GM23338 (cell line): ENCODE results near the gene UBE2E2. TPM values are rescaled to one million over a fixed set of nuclear protein-coding genes. Genes with fewer than 3 reads are reported as not detected.

Source experiments
- ATAC-seq: fragments of 200-7000 bp; cut with Tn5 transposase; 3 replicates; pipeline ENCODE4 v1.9.1; 2020
- DNase-seq: peaks from one replicate; pipeline ENCODE4 v3.0.0-alpha.2; 2015; ENCODE audit warnings: low spot score
- H2AFZ ChIP-seq: fragments of 200-600 bp; sonication (generic); 2 replicates; pipeline ENCODE4 v1.8.0; 2016; ENCODE audit warnings: antibody characterized with exemption, mild to moderate bottlenecking, moderate library complexity
- H3F3A ChIP-seq: fragments of 200-600 bp; sonication (generic); replicated peaks from 2 replicates; pipeline ENCODE4 v1.8.0; 2017; ENCODE audit warnings: antibody characterized with exemption, mixed run types, low read depth
- H3K27ac ChIP-seq: fragments of 200-600 bp; sonication (generic); 2 replicates; pipeline ENCODE4 v1.6.1; 2016; ENCODE audit warnings: low read depth
- H3K27me3 ChIP-seq: fragments of 200-600 bp; sonication (generic); 2 replicates; pipeline ENCODE4 v1.8.0; 2016; ENCODE audit warnings: mild to moderate bottlenecking, mixed run types, moderate library complexity; ENCODE audit not compliant: insufficient read depth
- H3K36me3 ChIP-seq: fragments of 200-600 bp; sonication (generic); 2 replicates; pipeline ENCODE4 v1.8.0; 2016; ENCODE audit warnings: mild to moderate bottlenecking; ENCODE audit not compliant: insufficient read depth
- H3K4me1 ChIP-seq: fragments of 200-600 bp; sonication (generic); 2 replicates; pipeline ENCODE4 v1.8.0; 2016; ENCODE audit warnings: mild to moderate bottlenecking, moderate library complexity; ENCODE audit not compliant: insufficient read depth
- H3K4me2 ChIP-seq: fragments of 200-600 bp; sonication (generic); 2 replicates; pipeline ENCODE4 v1.7.1; 2017; ENCODE audit warnings: mixed run types
- H3K4me3 ChIP-seq: fragments of 200-600 bp; sonication (generic); 2 replicates; pipeline ENCODE4 v1.6.1; 2016; ENCODE audit warnings: mixed run types
- H3K79me2 ChIP-seq: fragments of 200-600 bp; sonication (generic); replicated peaks from 2 replicates; pipeline ENCODE4 v1.8.0; 2017; ENCODE audit warnings: mild to moderate bottlenecking; ENCODE audit not compliant: insufficient read depth
- H3K9me2 ChIP-seq: fragments of 200-600 bp; sonication (generic); 2 replicates; pipeline ENCODE4 v1.8.0; 2017; ENCODE audit not compliant: insufficient read depth
- H4K20me1 ChIP-seq: fragments of 200-600 bp; sonication (generic); replicated peaks from 2 replicates; pipeline ENCODE4 v1.8.0; 2017; ENCODE audit warnings: mild to moderate bottlenecking; ENCODE audit not compliant: insufficient read depth
- H3K27ac Mint-ChIP-seq: 2 replicates; pipeline ENCODE4 v1.8.0; 2020; ENCODE audit warnings: inconsistent platforms, mild to moderate bottlenecking, moderate library complexity, mixed read lengths
- H3K27me3 Mint-ChIP-seq: 3 replicates; pipeline ENCODE4 v1.8.0; 2022; ENCODE audit warnings: low read depth, mild to moderate bottlenecking, moderate library complexity, mixed read lengths, inconsistent platforms; ENCODE audit not compliant: insufficient read depth, poor library complexity
- H3K36me3 Mint-ChIP-seq: 3 replicates; pipeline ENCODE4 v1.8.0; 2021; ENCODE audit warnings: low read depth, mild to moderate bottlenecking, inconsistent platforms, moderate library complexity, mixed read lengths
- H3K4me1 Mint-ChIP-seq: 3 replicates; pipeline ENCODE4 v1.8.0; 2020; ENCODE audit warnings: mild to moderate bottlenecking, inconsistent platforms, mixed read lengths
- H3K4me3 Mint-ChIP-seq: 3 replicates; pipeline ENCODE4 v1.8.0; 2021; ENCODE audit warnings: moderate library complexity, mild to moderate bottlenecking, inconsistent platforms, mixed read lengths
- H3K9me3 Mint-ChIP-seq: 3 replicates; pipeline ENCODE4 v1.8.0; 2020; ENCODE audit warnings: moderate library complexity, mild to moderate bottlenecking, inconsistent platforms, mixed read lengths
- CTCF ChIP-seq, 2 experiments: fragments of 200-600 bp in 1 of 2; sonication (generic) in 1 of 2; conservative IDR thresholded peaks; 2 replicates each; pipeline versions ENCODE4 v1.5.1 to v1.6.1; 2016 to 2017; ENCODE audit warnings: antibody characterized with exemption in 2 of 2, low read depth in 2 of 2, mild to moderate bottlenecking in 2 of 2, moderate library complexity in 1 of 2
- ETS1 ChIP-seq: IDR thresholded peaks from 2 replicates; pipeline ENCODE4 v1.6.1; 2016; ENCODE audit warnings: antibody characterized with exemption
- EZH2 ChIP-seq: fragments of 200-600 bp; sonication (generic); IDR thresholded peaks from one replicate; pipeline ENCODE4 v1.8.0; 2017; ENCODE audit warnings: antibody characterized with exemption, mild to moderate bottlenecking, low read depth; ENCODE audit not compliant: unreplicated experiment
- EZH2phosphoT487 ChIP-seq: fragments of 200-600 bp; sonication (generic); IDR thresholded peaks from one replicate; pipeline ENCODE4 v1.8.1; 2018; ENCODE audit warnings: antibody characterized with exemption; ENCODE audit not compliant: unreplicated experiment
- JUNB ChIP-seq: IDR thresholded peaks from one replicate; pipeline ENCODE4 v1.6.1; 2016; ENCODE audit warnings: antibody characterized with exemption; ENCODE audit not compliant: unreplicated experiment
- POLR2AphosphoS5 ChIP-seq: IDR thresholded peaks from 2 replicates; pipeline ENCODE4 v1.6.1; 2016; ENCODE audit warnings: antibody characterized with exemption, low read depth
- REST ChIP-seq: IDR thresholded peaks from one replicate; pipeline ENCODE4 v1.6.1; 2018; ENCODE audit warnings: antibody characterized with exemption; ENCODE audit not compliant: unreplicated experiment
- STAT1 ChIP-seq: IDR thresholded peaks from one replicate; pipeline ENCODE4 v1.6.1; 2016; ENCODE audit warnings: antibody characterized with exemption; ENCODE audit not compliant: unreplicated experiment
- ZNF114 ChIP-seq: fragments of 250-450 bp; sonication (Bioruptor Pico); IDR thresholded peaks from 2 replicates; pipeline ENCODE4 v1.5.0; 2020; ENCODE audit warnings: mild to moderate bottlenecking, moderate library complexity
- ZNF331 ChIP-seq: fragments of 250-450 bp; sonication (Bioruptor Pico); IDR thresholded peaks from 2 replicates; pipeline ENCODE4 v1.5.0; 2020; ENCODE audit warnings: low read depth, mild to moderate bottlenecking, moderate library complexity
- polyA plus RNA-seq: library from polyadenylated mRNA; unstranded; fragments of >200 nt; fragmentation: Nextera tagmentation; extraction: Ambion mirVana; gene quantifications from 2 replicates; pipeline ENCODE4 v1.2.1, GENCODE V29; 2016
- total RNA-seq: library from RNA; depleted of rRNA; stranded (reverse); fragments of >200 nt; shearing (Covaris generic); gene quantifications from 2 replicates; pipeline ENCODE4 v1.2.3, GENCODE V29; 2014

UBE2E2 gene
- total and polyA plus RNA-seq, 2 experiments from 2014 or later: 86.9 to 169 TPM

GRCh38 chr3:23573827-23574226, 370.7 kb downstream of the UBE2E2 start:
- no peaks in the 10 kb centered on the region for H3F3A ChIP-seq
- no peak for TF ChIP-seq REST
- no peak for TF ChIP-seq ZNF114 (CRISPR knock-in tag)
- TF ChIP-seq EZH2phosphoT487: no peak
- H3K27me3 ChIP-seq: no peaks in the 10 kb centered on the region
- no peak overlapping the region for H3K4me2 ChIP-seq
- Mint-ChIP-seq H3K27me3 (no peaks in the 10 kb centered on the region), H3K4me3 (no peak overlapping the region), H3K36me3 (no peaks in the 10 kb centered on the region), H3K27ac (no peak overlapping the region), H3K9me3 (no peaks in the 10 kb centered on the region; the same call in 2 of the 3 replicates), H3K4me1 (no peaks in the 10 kb centered on the region; the same call in 1 of the 3 replicates)
- H4K20me1 ChIP-seq: 0 out of 2 replicates have a peak, but pooled peaks cover 2% of the 10 kb centered on the region
- 0 out of 2 replicates have a peak, but pooled peaks cover 8% of the 10 kb centered on the region for H3K4me1 ChIP-seq
- no peak overlapping the region for H3K27ac ChIP-seq
- no peaks in the 10 kb centered on the region for H3K9me2 ChIP-seq
- no peaks in the 10 kb centered on the region for H3K36me3 ChIP-seq
- DNase-seq: no peak
- no peaks in the 10 kb centered on the region for H3K79me2 ChIP-seq
- H3K4me3 ChIP-seq: no peak overlapping the region
- no peak for ATAC-seq
- H2AFZ ChIP-seq: no peak overlapping the region

- Histone ChIP-seq H4K20me1 (0 out of 2 replicates have a peak, but pooled peaks cover 2% of the 10 kb centered on the region), H3F3A (no peaks in the 10 kb centered on the region), H3K79me2 (no peaks in the 10 kb centered on the region), H2AFZ (no peak overlapping the region), H3K9me2 (no peaks in the 10 kb centered on the region), H3K36me3 (no peaks in the 10 kb centered on the region), H3K4me3 (no peak overlapping the region), H3K27me3 (no peaks in the 10 kb centered on the region), H3K4me2 (no peak overlapping the region), H3K27ac (no peak overlapping the region), H3K4me1 (0 out of 2 replicates have a peak, but pooled peaks cover 8% of the 10 kb centered on the region)
- DNase-seq: no peak
- Mint-ChIP-seq H3K27me3 (no peaks in the 10 kb centered on the region), H3K36me3 (no peaks in the 10 kb centered on the region), H3K4me1 (no peaks in the 10 kb centered on the region; the same call in 1 of the 3 replicates), H3K27ac (no peak overlapping the region), H3K9me3 (no peaks in the 10 kb centered on the region; the same call in 2 of the 3 replicates), H3K4me3 (no peak overlapping the region)
- ATAC-seq: no peak
- TF ChIP-seq JUNB (no peak), ZNF114 (CRISPR knock-in tag) (no peak), STAT1 (no peak), CTCF (conservative IDR thresholded peaks at IDR 0.05; ENCODE audit: low read depth in 2 of 2) (no peak), REST (no peak), POLR2AphosphoS5 (no peak), EZH2phosphoT487 (no peak), EZH2 (no peak), ZNF331 (CRISPR knock-in tag) (no peak), ETS1 (no peak)
Observed at GRCh38 chr3:23574822-23575315, 371.7 kb downstream of the UBE2E2 start.
